H7 (cell line): ENCODE data around the gene OR1Q1. TPM values are rescaled to one million over a fixed set of nuclear protein-coding genes. Genes with fewer than 3 reads are reported as not detected.
"Not testable (repeated sequence)": the region's sequence is repeated elsewhere in the genome, so short reads cannot be mapped to it uniquely, and the experiment has no call there.

Experiments used
- DNase-seq: peaks from one replicate; pipeline ENCODE4 v3.0.0; 2012
- H3K27me3 ChIP-seq: 2 replicates; pipeline ENCODE4 v1.6.0; 2011; ENCODE audit warnings: mild to moderate bottlenecking, low read length; ENCODE audit not compliant: control insufficient read depth, insufficient read depth
- H3K36me3 ChIP-seq: replicated peaks from 2 replicates; pipeline ENCODE4 v1.5.1; 2011; ENCODE audit warnings: low read length; ENCODE audit not compliant: control insufficient read depth, insufficient read depth
- H3K4me3 ChIP-seq: 2 replicates; pipeline ENCODE4 v1.5.1; 2011; ENCODE audit warnings: low read depth, mild to moderate bottlenecking, control low read depth, low read length, moderate library complexity; ENCODE audit not compliant: insufficient read depth
- total RNA-seq: library from RNA; depleted of rRNA; stranded (reverse); fragments of >200 nt; shearing (Covaris generic); gene quantifications from 2 replicates; pipeline ENCODE4 v1.2.3, GENCODE V29; 2014; rRNA removed

OR1Q1 gene
- not detected in 2 replicates for total RNA-seq

- H3K27me3 ChIP-seq: no peaks in the 10 kb centered on the region
- no peak for DNase-seq
- no peaks in the 10 kb centered on the region for H3K36me3 ChIP-seq
- H3K4me3 ChIP-seq: no peak within 1 kb of the TSS
Observed at GRCh38 chr9:122614362-122614761, at the start of gene OR1Q1. Gene OR1Q1, plus strand, starts transcription at chr9:122614738. Its CDS starts 0 bp downstream, at chr9:122614738.

GRCh38 chr9:122567901-122568300, 46.6 kb upstream of the OR1Q1 start:
- no peaks in the 10 kb centered on the region for H3K27me3 ChIP-seq
- no peak overlapping the region for H3K4me3 ChIP-seq
- no peak for DNase-seq
- no peaks in the 10 kb centered on the region for H3K36me3 ChIP-seq

- no peaks in the 10 kb centered on the region for H3K27me3 ChIP-seq
- no peaks in the 10 kb centered on the region for H3K36me3 ChIP-seq
- DNase-seq: no peak
- no peak overlapping the region for H3K4me3 ChIP-seq
Observed at GRCh38 chr9:122572456-122572855, 42.1 kb upstream of the OR1Q1 start.

GRCh38 chr9:122579874-122580273, 34.7 kb upstream of the OR1Q1 start:
- H3K27me3 ChIP-seq: no peaks in the 10 kb centered on the region
- no peak for DNase-seq
- H3K4me3 ChIP-seq: no peak overlapping the region
- H3K36me3 ChIP-seq: no peaks in the 10 kb centered on the region

GRCh38 chr9:122580360-122580759, 34.2 kb upstream of the OR1Q1 start:
- H3K36me3 ChIP-seq: no peaks in the 10 kb centered on the region
- no peaks in the 10 kb centered on the region for H3K27me3 ChIP-seq
- DNase-seq: no peak
- no peak overlapping the region for H3K4me3 ChIP-seq

GRCh38 chr9:122583284-122583683, 31.3 kb upstream of the OR1Q1 start, which contains the start of gene OR1L8:
Gene OR1L8, minus strand, starts transcription at chr9:122583384. Its CDS starts 14,907 bp downstream, at chr9:122568477.
- not testable (repeated sequence) for H3K27me3 ChIP-seq, DNase-seq, H3K4me3 ChIP-seq, H3K36me3 ChIP-seq

GRCh38 chr9:122605691-122606090, 8.8 kb upstream of the OR1Q1 start:
- Histone ChIP-seq H3K27me3 (no peaks in the 10 kb centered on the region), H3K36me3 (no peaks in the 10 kb centered on the region), H3K4me3 (no peak overlapping the region)
- no peak for DNase-seq

- DNase-seq: no peak
- H3K36me3 ChIP-seq: no peaks in the 10 kb centered on the region
- no peaks in the 10 kb centered on the region for H3K27me3 ChIP-seq
- no peak overlapping the region for H3K4me3 ChIP-seq
Observed at GRCh38 chr9:122606587-122606986, 8.0 kb upstream of the OR1Q1 start.

- Histone ChIP-seq H3K4me3 (no peak overlapping the region), H3K27me3 (no peaks in the 10 kb centered on the region), H3K36me3 (no peaks in the 10 kb centered on the region)
- no peak for DNase-seq
Observed at GRCh38 chr9:122609804-122610203, 4.7 kb upstream of the OR1Q1 start.

- Histone ChIP-seq H3K36me3 (no peaks in the 10 kb centered on the region), H3K4me3 (no peak overlapping the region)
- DNase-seq: no peak
Observed at GRCh38 chr9:122619996-122620395, 5.5 kb downstream of the OR1Q1 start.

GRCh38 chr9:122642226-122642625, 27.7 kb downstream of the OR1Q1 start:
- DNase-seq: no peak
- no peaks in the 10 kb centered on the region for H3K36me3 ChIP-seq

More at GRCh38 chr9:122619996-122620395, 5.5 kb downstream of the OR1Q1 start:
- no peaks in the 10 kb centered on the region for H3K27me3 ChIP-seq

GRCh38 chr9:122656378-122656777, 41.8 kb downstream of the OR1Q1 start:
- Histone ChIP-seq H3K27me3 (no peaks in the 10 kb centered on the region), H3K4me3 (no peak overlapping the region), H3K36me3 (no peaks in the 10 kb centered on the region)
- DNase-seq: no peak

More at GRCh38 chr9:122642226-122642625, 27.7 kb downstream of the OR1Q1 start:
- no peaks in the 10 kb centered on the region; the same call in 1 of the 2 replicates for H3K27me3 ChIP-seq
- no peak overlapping the region for H3K4me3 ChIP-seq

GRCh38 chr9:122657527-122657926, 43.0 kb downstream of the OR1Q1 start, which contains the start of gene OR1B1:
Gene OR1B1, minus strand, starts transcription at chr9:122657627.
- no peaks in the 10 kb centered on the region for H3K36me3 ChIP-seq
- H3K4me3 ChIP-seq: no peak within 1 kb of the TSS
- no peak for DNase-seq
- no peaks in the 10 kb centered on the region for H3K27me3 ChIP-seq

GRCh38 chr9:122661416-122661815, 46.9 kb downstream of the OR1Q1 start, which contains the start of gene OR1L1:
Gene OR1L1, plus strand, starts transcription at chr9:122661716. Its CDS starts 0 bp downstream, at chr9:122661716.
- no peaks in the 10 kb centered on the region for H3K36me3 ChIP-seq
- no peak for DNase-seq
- H3K27me3 ChIP-seq: no peaks in the 10 kb centered on the region
- H3K4me3 ChIP-seq: no peak within 1 kb of the TSS
